OCI-M2 (cell line): ENCODE data around the gene FEM1B.

Source experiments
- DNase-seq: peaks from one replicate; lab custom pipeline; 2025; ENCODE audit not compliant: unreplicated experiment; lab: John Stamatoyannopoulos, UW

FEM1B gene

GRCh38 chr15:68284616-68285258, 7.2 kb downstream of the FEM1B start:
- no peak for DNase-seq

- DNase-seq, result no peak
These were observed 7.9 kb downstream of the FEM1B start for GRCh38 chr15:68285259-68285980.

GRCh38 chr15:68286256-68286655, 8.7 kb downstream of the FEM1B start:
- DNase-seq, result no peak

GRCh38 chr15:68289057-68289456, 11.5 kb downstream of the FEM1B start:
- no peak for DNase-seq

GRCh38 chr15:68289621-68290352, 12.2 kb downstream of the FEM1B start:
- no peak for DNase-seq

- DNase-seq, result no peak
These were observed 13.2 kb downstream of the FEM1B start for GRCh38 chr15:68290715-68291114.

GRCh38 chr15:68292157-68292781, 14.7 kb downstream of the FEM1B start:
- DNase-seq, result no peak

- no peak for DNase-seq
These were observed 15.4 kb downstream of the FEM1B start for GRCh38 chr15:68292967-68293366.

- no peak for DNase-seq
These were observed 17.7 kb downstream of the FEM1B start for GRCh38 chr15:68295014-68295805.

- no peak for DNase-seq
These were observed 20.8 kb downstream of the FEM1B start for GRCh38 chr15:68298336-68298735.

GRCh38 chr15:68298882-68299381, 21.4 kb downstream of the FEM1B start:
- DNase-seq, result no peak

- no peak for DNase-seq
These were observed 21.9 kb downstream of the FEM1B start for GRCh38 chr15:68299436-68299835.

GRCh38 chr15:68300115-68300940, 22.8 kb downstream of the FEM1B start:
- no peak for DNase-seq

- DNase-seq, result no peak
These were observed 23.8 kb downstream of the FEM1B start for GRCh38 chr15:68301301-68301700.

- DNase-seq, result no peak
These were observed 25.2 kb downstream of the FEM1B start for GRCh38 chr15:68302729-68303128.

- no peak for DNase-seq
These were observed 25.6 kb downstream of the FEM1B start for GRCh38 chr15:68303134-68303533.

GRCh38 chr15:68303560-68304436, 26.3 kb downstream of the FEM1B start:
- DNase-seq, result no peak

- no peak for DNase-seq
These were observed 27.2 kb downstream of the FEM1B start for GRCh38 chr15:68304589-68305337.
